Calu3 (cell line): ENCODE results near the gene PTPN1. TPM values are rescaled to one million over a fixed set of nuclear protein-coding genes. Genes with fewer than 3 reads are reported as not detected.

Experiments used
- BruUV-seq: library from RNA; stranded (reverse); fragments of 400-500 nt; replicated peaks from 2 replicates; lab custom pipeline; 2021; lab: Mats Ljungman, UMichigan
- CTCF ChIA-PET: fragments of 300-600 bp; sonication (Branson Sonifier 250); formaldehyde crosslinking; loops from one replicate; lab custom pipeline; 2022; ENCODE audit warnings: antibody characterized with exemption; lab: Charles Lee
- DNase-seq: peaks from one replicate; pipeline ENCODE4 v3.0.0; 2022
- H3K27ac Mint-ChIP-seq: one replicate; pipeline ENCODE4 v1.8.0; 2022; ENCODE audit warnings: mixed read lengths; ENCODE audit not compliant: unreplicated experiment
- H3K27me3 Mint-ChIP-seq: one replicate; pipeline ENCODE4 v1.8.0; 2022; ENCODE audit warnings: mixed read lengths; ENCODE audit not compliant: unreplicated experiment
- H3K36me3 Mint-ChIP-seq: one replicate; pipeline ENCODE4 v1.8.0; 2022; ENCODE audit warnings: mild to moderate bottlenecking, moderate library complexity, mixed read lengths; ENCODE audit not compliant: insufficient read depth, unreplicated experiment
- H3K4me1 Mint-ChIP-seq: one replicate; pipeline ENCODE4 v1.8.0; 2022; ENCODE audit warnings: mild to moderate bottlenecking, low read depth, mixed read lengths; ENCODE audit not compliant: unreplicated experiment
- H3K4me3 Mint-ChIP-seq: one replicate; pipeline ENCODE4 v1.8.0; 2022; ENCODE audit warnings: mild to moderate bottlenecking, low read depth, moderate library complexity, mixed read lengths; ENCODE audit not compliant: unreplicated experiment
- H3K9me3 Mint-ChIP-seq: one replicate; pipeline ENCODE4 v1.8.0; 2022; ENCODE audit warnings: low read depth, mixed read lengths; ENCODE audit not compliant: unreplicated experiment
- CTCF ChIP-seq: fragments of 200-600 bp; IDR thresholded peaks from one replicate; pipeline ENCODE4 v1.8.0; 2022; ENCODE audit warnings: antibody characterized with exemption; ENCODE audit not compliant: unreplicated experiment
- intact Hi-C: fragments of 100-400 bp; cut with micrococcal nuclease; formaldehyde crosslinking; loops from one replicate; pipeline ENCODE4 v1.10.0; 2022; ENCODE audit not compliant: unreplicated experiment
- total RNA-seq: library from RNA; stranded (reverse); gene quantifications from 2 replicates; pipeline ENCODE4 v1.2.3, GENCODE V29; 2022

Gene PTPN1
- total RNA-seq, 1 experiment from 2014 or later = 58.5 TPM

GRCh38 chr20:50532221-50532620 is 22.0 kb downstream of the PTPN1 start:
- intact Hi-C loops = no loop called here
- no peak for TF ChIP-seq CTCF
- Mint-ChIP-seq H3K27ac (no peak overlapping the region), H3K4me3 (no peak overlapping the region), H3K9me3 (no peaks in the 10 kb centered on the region), H3K4me1 (peaks cover 32% of the 10 kb centered on the region), H3K27me3 (no peaks in the 10 kb centered on the region), H3K36me3 (no peaks in the 10 kb centered on the region)
- no peak for DNase-seq
- no TSS peak for BruUV-seq
- CTCF ChIA-PET = interaction anchor here (0.7 kb wide), 1 partner anchor 43 kb away, joined by 3 read pairs; no protein-coding TSS in a partner anchor

GRCh38 chr20:50533061-50533460 is 22.9 kb downstream of the PTPN1 start:
- Mint-ChIP-seq H3K9me3 (no peaks in the 10 kb centered on the region), H3K27me3 (no peaks in the 10 kb centered on the region), H3K4me3 (no peak overlapping the region), H3K36me3 (no peaks in the 10 kb centered on the region), H3K27ac (no peak overlapping the region), H3K4me1 (peaks cover 40% of the 10 kb centered on the region)
- no peak for TF ChIP-seq CTCF
- CTCF ChIA-PET = interaction anchor here (0.5 to 0.7 kb wide), 2 partner anchors 44 to 78 kb away, joined by 3 read pairs; no protein-coding TSS in a partner anchor
- intact Hi-C loops = no loop called here
- DNase-seq = no peak
- no TSS peak for BruUV-seq

- Mint-ChIP-seq H3K4me1 (peaks cover 44% of the 10 kb centered on the region), H3K27me3 (no peaks in the 10 kb centered on the region), H3K36me3 (no peaks in the 10 kb centered on the region), H3K4me3 (no peak overlapping the region), H3K9me3 (no peaks in the 10 kb centered on the region), H3K27ac (no peak overlapping the region)
- no peak for DNase-seq
- CTCF ChIA-PET = interaction anchor here (0.5 kb wide), 1 partner anchor 78 kb away, joined by 3 read pairs; no protein-coding TSS in a partner anchor
- intact Hi-C loops = no loop called here
- BruUV-seq = no TSS peak
- no peak for TF ChIP-seq CTCF
These were observed 23.3 kb downstream of the PTPN1 start for GRCh38 chr20:50533464-50533863.

GRCh38 chr20:50534567-50534966 is 24.4 kb downstream of the PTPN1 start:
- no TSS peak for BruUV-seq
- no peaks in the 10 kb centered on the region for H3K9me3 Mint-ChIP-seq
- no peak overlapping the region for H3K27ac Mint-ChIP-seq
- no peaks in the 10 kb centered on the region for H3K27me3 Mint-ChIP-seq
- peaks cover 53% of the 10 kb centered on the region for H3K4me1 Mint-ChIP-seq
- intact Hi-C loops = no loop called here
- TF ChIP-seq CTCF = no peak
- no peak overlapping the region for H3K4me3 Mint-ChIP-seq
- no peaks in the 10 kb centered on the region for H3K36me3 Mint-ChIP-seq
- CTCF ChIA-PET = interaction anchor here (1.7 kb wide), 1 partner anchor 22 kb away, joined by 4 read pairs; no protein-coding TSS in a partner anchor
- no peak for DNase-seq
